Measurements from ENCODE around the gene TEX38.

GRCh38 chr1:46647611-46648010 lies 24.0 kb upstream of the TEX38 start:
- TF ChIP-seq, protein P1, sequence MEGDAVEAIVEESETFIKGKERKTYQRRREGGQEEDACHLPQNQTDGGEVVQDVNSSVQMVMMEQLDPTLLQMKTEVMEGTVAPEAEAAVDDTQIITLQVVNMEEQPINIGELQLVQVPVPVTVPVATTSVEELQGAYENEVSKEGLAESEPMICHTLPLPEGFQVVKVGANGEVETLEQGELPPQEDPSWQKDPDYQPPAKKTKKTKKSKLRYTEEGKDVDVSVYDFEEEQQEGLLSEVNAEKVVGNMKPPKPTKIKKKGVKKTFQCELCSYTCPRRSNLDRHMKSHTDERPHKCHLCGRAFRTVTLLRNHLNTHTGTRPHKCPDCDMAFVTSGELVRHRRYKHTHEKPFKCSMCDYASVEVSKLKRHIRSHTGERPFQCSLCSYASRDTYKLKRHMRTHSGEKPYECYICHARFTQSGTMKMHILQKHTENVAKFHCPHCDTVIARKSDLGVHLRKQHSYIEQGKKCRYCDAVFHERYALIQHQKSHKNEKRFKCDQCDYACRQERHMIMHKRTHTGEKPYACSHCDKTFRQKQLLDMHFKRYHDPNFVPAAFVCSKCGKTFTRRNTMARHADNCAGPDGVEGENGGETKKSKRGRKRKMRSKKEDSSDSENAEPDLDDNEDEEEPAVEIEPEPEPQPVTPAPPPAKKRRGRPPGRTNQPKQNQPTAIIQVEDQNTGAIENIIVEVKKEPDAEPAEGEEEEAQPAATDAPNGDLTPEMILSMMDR (IDR thresholded peaks at IDR 0.05): no peak
- no peak for TF ChIP-seq EZH2 (IDR thresholded peaks at IDR 0.05; ENCODE audit: borderline replicate concordance, insufficient read depth, low read depth, low read length, poor library complexity, severe bottlenecking)

Data from B cell (primary cell).